Liver (tissue), 9 donors: ENCODE measurements around the gene PARM1. TPM values are rescaled to one million over a fixed set of nuclear protein-coding genes. Genes with fewer than 3 reads are reported as not detected.

ENCODE experiments used
- DNase-seq: peaks from one replicate; pipeline ENCODE4 v3.0.0-alpha.2; 2017; ENCODE audit warnings: low spot score
- H3K27ac ChIP-seq, 2 donors: one replicate each; pipeline ENCODE4 v1.7.0; 2013; ENCODE audit warnings: inconsistent platforms in 2 of 2, low read length in 2 of 2, control low read depth in 1 of 2, low read depth in 1 of 2, mild to moderate bottlenecking in 1 of 2
- H3K27me3 ChIP-seq, 4 donors: one replicate each; pipeline versions ENCODE4 v1.6.1 to v1.7.0; 2013; ENCODE audit warnings: low read length in 3 of 4, inconsistent platforms in 1 of 4, mild to moderate bottlenecking in 1 of 4, moderate library complexity in 1 of 4; ENCODE audit not compliant: control insufficient read depth in 4 of 4, insufficient read depth in 4 of 4
- H3K36me3 ChIP-seq, 4 donors: one replicate each; pipeline versions ENCODE4 v1.6.1 to v1.7.0; 2013; ENCODE audit warnings: low read length in 3 of 4, mild to moderate bottlenecking in 3 of 4, low read depth in 1 of 4, moderate library complexity in 1 of 4; ENCODE audit not compliant: control insufficient read depth in 4 of 4, insufficient read depth in 3 of 4
- H3K4me1 ChIP-seq, 4 donors: one replicate each; pipeline versions ENCODE4 v1.6.1 to v1.7.0; 2013; ENCODE audit warnings: low read length in 3 of 4, mild to moderate bottlenecking in 3 of 4, moderate library complexity in 1 of 4; ENCODE audit not compliant: control insufficient read depth in 4 of 4, insufficient read depth in 4 of 4
- H3K4me3 ChIP-seq, 3 donors: one replicate each; pipeline versions ENCODE4 v1.6.1 to v1.7.0; 2013; ENCODE audit warnings: low read length in 3 of 3, control low read depth in 1 of 3, low read depth in 1 of 3, mild to moderate bottlenecking in 1 of 3
- H3K9ac ChIP-seq, 2 donors: one replicate each; pipeline ENCODE4 v1.7.0; 2013; ENCODE audit warnings: low read length in 2 of 2, mild to moderate bottlenecking in 2 of 2, moderate library complexity in 2 of 2, control low read depth in 1 of 2, low read depth in 1 of 2
- H3K9me3 ChIP-seq, 4 donors: one replicate each; pipeline versions ENCODE4 v1.6.1 to v1.7.0; 2013; ENCODE audit warnings: low read length in 3 of 4; ENCODE audit not compliant: control insufficient read depth in 4 of 4
- CTCF ChIP-seq: fragments of 150-350 bp; IDR thresholded peaks from 2 replicates; pipeline ENCODE4 v1.5.1; 2017; ENCODE audit warnings: improper control_type of control experiment, low read depth, low read length; ENCODE audit not compliant: missing input control
- EGR1 ChIP-seq, 2 donors: IDR thresholded peaks; 2 replicates each; pipeline ENCODE4 v1.6.1; 2016 to 2018; ENCODE audit warnings: antibody characterized with exemption in 2 of 2, low read depth in 2 of 2
- FOXA1 ChIP-seq: IDR thresholded peaks from 2 replicates; pipeline ENCODE4 v1.6.1; 2016; ENCODE audit warnings: antibody characterized with exemption
- FOXA2 ChIP-seq: IDR thresholded peaks from 2 replicates; pipeline ENCODE4 v1.6.1; 2016; ENCODE audit warnings: antibody characterized with exemption
- HNF4A ChIP-seq, 2 donors: conservative IDR thresholded peaks; 2 replicates each; pipeline ENCODE4 v1.6.1; 2016; ENCODE audit warnings: antibody characterized with exemption in 2 of 2, mild to moderate bottlenecking in 2 of 2
- HNF4G ChIP-seq: IDR thresholded peaks from 2 replicates; pipeline ENCODE4 v1.6.1; 2016; ENCODE audit warnings: antibody characterized with exemption
- JUND ChIP-seq, 2 donors: IDR thresholded peaks; 2 replicates each; pipeline ENCODE4 v1.6.1; 2016; ENCODE audit warnings: antibody characterized with exemption in 2 of 2
- MAX ChIP-seq: IDR thresholded peaks from 2 replicates; pipeline ENCODE4 v1.6.1; 2016; ENCODE audit warnings: antibody characterized with exemption
- RAD21 ChIP-seq, 2 donors: IDR thresholded peaks; 2 replicates each; pipeline ENCODE4 v1.6.1; 2016; ENCODE audit warnings: antibody characterized with exemption in 2 of 2, mild to moderate bottlenecking in 2 of 2
- REST ChIP-seq: IDR thresholded peaks from 2 replicates; pipeline ENCODE4 v1.6.1; 2016; ENCODE audit warnings: antibody characterized with exemption, mild to moderate bottlenecking
- RXRA ChIP-seq, 2 donors: IDR thresholded peaks; 2 replicates each; pipeline ENCODE4 v1.6.1; 2017 to 2018; ENCODE audit warnings: antibody characterized with exemption in 2 of 2, mild to moderate bottlenecking in 1 of 2
- SP1 ChIP-seq: IDR thresholded peaks from 2 replicates; pipeline ENCODE4 v1.6.1; 2018; ENCODE audit warnings: antibody characterized with exemption, mild to moderate bottlenecking
- YY1 ChIP-seq: IDR thresholded peaks from 2 replicates; pipeline ENCODE4 v1.6.1; 2016; ENCODE audit warnings: antibody characterized with exemption, mild to moderate bottlenecking
- ZBTB33 ChIP-seq: IDR thresholded peaks from 2 replicates; pipeline ENCODE4 v1.6.1; 2016; ENCODE audit warnings: antibody characterized with exemption
- WGBS: extraction: QIAGEN DNeasy Blood & Tissue Kit; methylation state at CpG from one replicate; pipeline ENCODE4 v1.1.7; 2013; 5-methylcytosine and 5-hydroxymethylcytosine counted together
- polyA plus RNA-seq, 2 donors: library from polyadenylated mRNA; stranded (reverse) in 1 of 2; unstranded in 1 of 2; fragments of 200-250 nt in 1 of 2; fragments of >200 nt in 1 of 2; fragmentation: Nextera tagmentation in 1 of 2; extraction: Ambion mirVana in 1 of 2; gene quantifications; one replicate each; pipeline versions ENCODE4 v1.2.1 to v1.2.3, GENCODE V29; 2013 to 2015
- total RNA-seq, 2 donors: library from RNA; depleted of rRNA; stranded (reverse); fragments of >200 nt; gene quantifications; one replicate each; pipeline ENCODE4 v1.2.3, GENCODE V29; 2014
- donor health status: healthy.
- donor health status: healthy.
- donor health status: healthy.
- donor health status: healthy.
- donor health status: healthy.

PARM1 gene
- total and polyA plus RNA-seq, 4 donors, result 0.42 to 2.2 (median 0.74) TPM

GRCh38 chr4:75065909-75066308 lies 133.0 kb downstream of the PARM1 start:
- Histone ChIP-seq H3K9ac (no peak overlapping the region), H3K27me3 (no peaks in the 10 kb centered on the region), H3K4me1 (no peaks in the 10 kb centered on the region), H3K9me3 (no peaks in the 10 kb centered on the region), H3K4me3 (no peak overlapping the region), H3K36me3 (no peaks in the 10 kb centered on the region), H3K27ac (no peak overlapping the region)
- TF ChIP-seq JUND (IDR thresholded peaks at IDR 0.05) (no peak), RAD21 (IDR thresholded peaks at IDR 0.05) (no peak), HNF4A (conservative IDR thresholded peaks at IDR 0.05) (no peak), EGR1 (IDR thresholded peaks at IDR 0.05; ENCODE audit: low read depth in 2 of 2) (no peak), ZBTB33 (no peak), RXRA (IDR thresholded peaks at IDR 0.05) (no peak), CTCF (no peak), HNF4G (no peak), REST (no peak), SP1 (no peak), MAX (no peak), FOXA2 (no peak), FOXA1 (no peak)
- DNase-seq, result no peak

- WGBS, result 73% methylated on average over 7 of the region's 7 CpGs
- no peak overlapping the region for H3K27ac ChIP-seq
- H3K27me3 ChIP-seq, result no peaks in the 10 kb centered on the region
- TF ChIP-seq ZBTB33 (no peak), HNF4A (conservative IDR thresholded peaks at IDR 0.05) (no peak), RAD21 (IDR thresholded peaks at IDR 0.05) (no peak), FOXA1 (no peak), RXRA (IDR thresholded peaks at IDR 0.05) (no peak), FOXA2 (no peak), YY1 (no peak)
- no peaks in the 10 kb centered on the region for H3K4me1 ChIP-seq
- no peaks in the 10 kb centered on the region for H3K36me3 ChIP-seq
- H3K9me3 ChIP-seq, result no peaks in the 10 kb centered on the region
- no peak overlapping the region for H3K4me3 ChIP-seq
- no peak overlapping the region for H3K9ac ChIP-seq
- DNase-seq, result no peak
Observed at GRCh38 chr4:75069493-75070074, 136.7 kb downstream of the PARM1 start.
